Chondrocyte (in vitro differentiated cells): ENCODE measurements around the gene PITPNM3. TPM values are rescaled to one million over a fixed set of nuclear protein-coding genes. Genes with fewer than 3 reads are reported as not detected.

Source experiments
- DNase-seq: peaks from one replicate; pipeline ENCODE4 v3.0.0; 2021; ENCODE audit warnings: mixed read lengths, low spot score
- H3K27ac Mint-ChIP-seq: one replicate; pipeline ENCODE4 v1.8.0; 2021; ENCODE audit warnings: mild to moderate bottlenecking, moderate library complexity, mixed read lengths; ENCODE audit not compliant: unreplicated experiment
- H3K27me3 Mint-ChIP-seq: 2 replicates; pipeline ENCODE4 v1.8.0; 2021; ENCODE audit warnings: low read depth, mixed read lengths
- H3K36me3 Mint-ChIP-seq: 2 replicates; pipeline ENCODE4 v1.8.0; 2021; ENCODE audit warnings: low read depth, mixed read lengths
- H3K4me1 Mint-ChIP-seq: 2 replicates; pipeline ENCODE4 v1.8.0; 2021; ENCODE audit warnings: low read depth, mild to moderate bottlenecking, mixed read lengths
- H3K4me3 Mint-ChIP-seq: one replicate; pipeline ENCODE4 v1.8.0; 2021; ENCODE audit warnings: mild to moderate bottlenecking, moderate library complexity, mixed read lengths; ENCODE audit not compliant: unreplicated experiment
- H3K9me3 Mint-ChIP-seq: 2 replicates; pipeline ENCODE4 v1.8.0; 2021; ENCODE audit warnings: low read depth, mixed read lengths
- CTCF ChIP-seq: fragments of 200-600 bp; sonication (generic); IDR thresholded peaks from 2 replicates; pipeline ENCODE4 v1.5.0; 2021; ENCODE audit warnings: antibody characterized with exemption, mild to moderate bottlenecking, moderate library complexity
- total RNA-seq: library from RNA; stranded (reverse); gene quantifications from 3 replicates; pipeline ENCODE4 v1.2.1, GENCODE V29; 2021

PITPNM3 gene
- total RNA-seq, 1 donor from 2014 or later = 5.7 TPM

GRCh38 chr17:6539871-6540270 lies 16.5 kb downstream of the PITPNM3 start:
- Mint-ChIP-seq H3K4me3 (no peak overlapping the region), H3K27ac (no peak overlapping the region), H3K27me3 (no peaks in the 10 kb centered on the region), H3K9me3 (peaks cover 4% of the 10 kb centered on the region), H3K4me1 (no peaks in the 10 kb centered on the region), H3K36me3 (no peaks in the 10 kb centered on the region)
- DNase-seq = peak; percentile 34
- TF ChIP-seq CTCF = no peak

- TF ChIP-seq CTCF = no peak
- no peak overlapping the region for H3K4me3 Mint-ChIP-seq
- peaks cover 6% of the 10 kb centered on the region for H3K4me1 Mint-ChIP-seq
- no peaks in the 10 kb centered on the region for H3K36me3 Mint-ChIP-seq
- peak; percentile 54 for DNase-seq
- H3K9me3 Mint-ChIP-seq = peaks cover 4% of the 10 kb centered on the region
- H3K27me3 Mint-ChIP-seq = peaks cover 1% of the 10 kb centered on the region
- no peak overlapping the region for H3K27ac Mint-ChIP-seq
Observed at GRCh38 chr17:6536566-6537065, 19.7 kb downstream of the PITPNM3 start.

GRCh38 chr17:6536053-6536452 lies 20.3 kb downstream of the PITPNM3 start:
- Mint-ChIP-seq H3K4me3 (no peak overlapping the region), H3K27me3 (peaks cover 1% of the 10 kb centered on the region), H3K4me1 (peaks cover 6% of the 10 kb centered on the region), H3K27ac (no peak overlapping the region), H3K9me3 (peaks cover 4% of the 10 kb centered on the region), H3K36me3 (no peaks in the 10 kb centered on the region)
- no peak for TF ChIP-seq CTCF
- DNase-seq = peak; percentile 47

- peaks cover 1% of the 10 kb centered on the region for H3K27me3 Mint-ChIP-seq
- peak; percentile 55 for DNase-seq
- no peaks in the 10 kb centered on the region for H3K36me3 Mint-ChIP-seq
- H3K27ac Mint-ChIP-seq = no peak overlapping the region
- H3K9me3 Mint-ChIP-seq = peaks cover 4% of the 10 kb centered on the region
- H3K4me3 Mint-ChIP-seq = no peak overlapping the region
- peaks cover 6% of the 10 kb centered on the region for H3K4me1 Mint-ChIP-seq
- TF ChIP-seq CTCF = no peak
Observed at GRCh38 chr17:6534846-6535514, 21.4 kb downstream of the PITPNM3 start.

- Mint-ChIP-seq H3K36me3 (no peaks in the 10 kb centered on the region), H3K4me1 (peaks cover 6% of the 10 kb centered on the region), H3K4me3 (no peak overlapping the region), H3K27ac (no peak overlapping the region), H3K9me3 (no peaks in the 10 kb centered on the region), H3K27me3 (peaks cover 7% of the 10 kb centered on the region)
- no peak for DNase-seq
- TF ChIP-seq CTCF = no peak
Observed at GRCh38 chr17:6532441-6532885, 23.9 kb downstream of the PITPNM3 start.
